ENCODE data around the gene PAK6.

Gene PAK6

DNA sequence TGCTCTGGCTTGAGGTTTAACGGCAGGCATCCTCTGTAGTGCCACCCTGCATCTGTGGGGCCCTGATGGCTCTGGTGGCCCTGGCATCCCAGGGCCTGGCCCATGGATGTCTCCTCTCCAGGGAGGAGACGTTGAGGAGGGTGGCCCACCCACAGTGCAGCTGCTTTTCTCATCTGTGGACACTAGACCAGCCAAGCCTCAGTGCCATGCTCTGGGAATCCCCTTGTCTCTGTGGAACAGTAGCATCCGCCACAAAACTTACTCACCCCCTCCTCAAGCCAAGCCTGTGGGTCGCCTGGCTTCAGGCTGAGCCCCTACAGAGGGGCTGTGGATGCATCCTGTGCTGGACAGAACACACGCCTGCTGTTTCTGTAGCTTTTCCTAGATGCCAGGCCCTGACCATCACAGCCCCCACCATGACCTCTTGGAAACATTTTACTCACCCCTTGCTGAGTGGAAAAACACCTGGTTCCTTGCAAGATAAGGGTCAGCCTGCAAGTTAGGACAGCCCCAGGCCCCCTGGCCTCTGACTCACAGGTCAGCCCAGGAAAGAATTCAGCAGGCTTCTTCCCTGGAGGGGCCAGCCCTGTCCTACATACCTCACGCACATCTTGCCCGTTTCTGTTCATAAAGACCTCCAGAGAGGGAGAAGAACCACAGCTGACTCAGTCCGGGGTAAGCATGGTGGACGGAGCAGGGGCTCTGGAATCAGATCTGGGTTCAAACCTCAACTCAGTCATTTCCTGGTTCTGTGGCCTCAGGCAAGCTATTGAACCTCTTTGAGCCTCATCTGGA is 19.0 kb downstream of the PAK6 start:
- no peak for DNase-seq

DNA sequence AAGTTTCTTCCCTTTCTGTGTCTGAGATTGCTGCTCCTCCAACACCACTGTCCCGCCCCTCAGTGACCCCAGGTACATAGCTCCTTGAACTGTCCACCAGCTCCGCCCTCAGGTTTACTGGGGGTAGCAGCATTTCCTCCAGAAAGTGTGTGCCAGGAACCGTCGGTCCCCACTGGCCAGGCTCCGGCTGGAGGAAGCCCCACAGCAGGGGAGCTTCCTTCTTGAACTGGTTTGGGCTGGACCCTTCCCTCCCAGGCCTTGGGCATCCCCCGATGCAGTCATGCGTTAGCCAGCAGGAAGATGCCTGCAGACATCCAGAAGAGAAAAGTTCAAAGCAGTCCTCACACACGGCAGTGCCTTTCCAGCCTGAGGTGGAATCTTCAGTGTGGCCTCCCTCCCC is 19.7 kb downstream of the PAK6 start:
- no peak for DNase-seq

DNA sequence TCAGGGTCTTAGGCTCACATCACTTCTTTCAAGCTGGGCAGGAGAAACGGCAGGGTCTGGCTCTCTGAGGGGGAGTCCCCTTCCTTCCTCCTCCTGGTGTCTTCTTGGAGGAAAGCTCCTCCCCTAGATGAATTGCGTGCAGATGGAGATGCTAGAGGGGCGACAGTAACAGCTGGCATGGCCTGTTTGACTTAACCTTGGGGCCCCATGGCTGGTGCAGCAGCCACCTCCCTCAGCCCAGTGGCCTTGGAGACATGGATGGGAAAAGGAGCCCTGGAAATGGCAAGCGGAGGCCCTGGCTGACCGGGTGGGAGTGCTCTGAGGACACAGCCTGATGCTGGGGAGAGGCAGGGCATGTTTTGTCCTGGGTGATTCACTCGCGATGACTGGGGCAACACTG is 20.2 kb downstream of the PAK6 start:
- DNase-seq: no peak

DNA sequence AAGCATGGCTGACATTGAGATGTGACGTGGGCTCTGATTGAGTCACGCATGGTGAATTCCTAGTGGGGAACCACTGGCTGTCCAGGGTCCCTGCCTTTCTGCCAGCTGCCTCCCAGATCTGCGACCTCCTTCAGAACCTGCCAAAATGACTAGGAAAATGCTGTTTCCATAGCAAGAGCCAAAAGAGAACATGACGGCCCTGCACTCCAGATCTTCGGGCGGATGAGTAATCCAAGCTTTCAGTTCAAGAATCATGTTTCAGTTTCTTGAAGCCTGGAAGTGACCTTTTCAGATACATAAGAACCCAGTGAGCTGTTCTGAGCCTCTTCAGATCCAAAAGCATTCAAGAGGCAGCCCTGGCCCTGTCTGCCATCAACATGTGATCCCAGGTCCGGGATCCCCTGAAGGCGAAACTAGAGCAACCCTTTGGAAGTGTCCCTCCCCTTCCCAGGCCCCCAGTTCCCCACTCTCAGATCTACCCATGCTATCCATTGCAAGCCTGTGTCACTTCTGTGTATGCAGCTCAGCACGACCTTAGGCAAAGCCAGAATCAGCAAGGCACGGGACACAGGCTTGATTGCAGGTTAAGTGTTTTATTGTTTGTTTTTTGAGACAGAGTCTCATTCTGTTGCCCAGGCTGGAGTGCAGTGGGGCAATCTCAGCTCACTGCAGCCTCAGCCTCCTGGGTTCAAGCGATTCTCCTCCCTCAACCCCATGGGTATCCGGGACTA is 24.3 kb downstream of the PAK6 start:
- DNase-seq: no peak

DNA sequence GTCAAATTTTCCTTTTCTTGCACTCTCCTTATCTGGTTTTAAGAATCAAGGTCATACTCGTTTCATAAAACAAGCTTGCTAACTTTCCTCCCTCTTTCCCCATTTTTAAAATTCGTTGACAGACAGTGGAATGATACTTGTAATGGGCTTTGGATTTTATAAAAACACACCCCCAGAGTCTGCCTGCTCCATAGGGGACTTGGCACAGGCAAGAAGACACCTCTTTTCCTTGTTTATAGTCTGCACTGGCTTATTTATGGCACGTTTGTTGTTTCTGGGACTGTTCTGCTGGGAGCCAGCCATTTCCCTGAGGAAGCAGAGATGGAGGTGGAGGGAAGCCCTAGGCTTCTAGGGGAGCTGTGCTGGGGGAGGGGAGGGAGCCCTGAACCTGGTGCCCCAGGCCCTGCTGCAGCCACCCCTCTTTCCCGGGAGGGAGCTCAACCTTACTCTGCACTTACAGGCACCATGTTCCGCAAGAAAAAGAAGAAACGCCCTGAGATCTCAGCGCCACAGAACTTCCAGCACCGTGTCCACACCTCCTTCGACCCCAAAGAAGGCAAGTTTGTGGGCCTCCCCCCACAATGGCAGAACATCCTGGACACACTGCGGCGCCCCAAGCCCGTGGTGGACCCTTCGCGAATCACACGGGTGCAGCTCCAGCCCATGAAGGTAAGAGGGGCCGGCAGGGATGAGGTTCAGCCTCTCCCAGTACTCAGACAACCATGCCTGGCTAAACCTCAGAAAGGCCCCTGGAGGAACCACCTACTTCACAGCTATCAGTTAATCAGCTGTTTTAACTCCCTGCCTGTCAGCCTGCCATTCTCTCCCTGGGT is 25.7 kb downstream of the PAK6 start:
- DNase-seq: no peak

DNA sequence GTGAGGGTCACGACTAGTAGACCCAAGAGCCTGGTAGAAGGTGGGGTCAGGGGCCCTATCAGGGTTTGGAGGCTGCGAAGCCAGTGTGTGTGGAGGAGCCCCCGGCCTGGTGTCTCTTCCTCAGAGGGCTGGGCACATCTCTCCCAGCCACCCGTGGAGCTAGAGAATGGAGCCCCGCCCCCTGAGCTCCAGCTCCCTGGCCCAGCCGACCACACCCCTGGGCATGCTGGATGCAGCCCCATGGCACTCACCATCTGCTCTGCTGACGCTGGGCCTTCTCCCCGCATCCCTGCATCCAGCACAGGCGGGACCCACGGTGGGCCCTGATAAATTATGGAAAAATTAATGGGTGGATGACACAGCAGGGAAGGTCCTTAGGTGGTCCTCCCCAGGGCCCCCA is 26.5 kb downstream of the PAK6 start:
- DNase-seq: no peak

DNA sequence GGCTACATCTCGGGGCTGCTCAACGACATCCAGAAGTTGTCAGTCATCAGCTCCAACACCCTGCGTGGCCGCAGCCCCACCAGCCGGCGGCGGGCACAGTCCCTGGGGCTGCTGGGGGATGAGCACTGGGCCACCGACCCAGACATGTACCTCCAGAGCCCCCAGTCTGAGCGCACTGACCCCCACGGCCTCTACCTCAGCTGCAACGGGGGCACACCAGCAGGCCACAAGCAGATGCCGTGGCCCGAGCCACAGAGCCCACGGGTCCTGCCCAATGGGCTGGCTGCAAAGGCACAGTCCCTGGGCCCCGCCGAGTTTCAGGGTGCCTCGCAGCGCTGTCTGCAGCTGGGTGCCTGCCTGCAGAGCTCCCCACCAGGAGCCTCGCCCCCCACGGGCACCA is 27.0 kb downstream of the PAK6 start:
- no peak for DNase-seq

DNA sequence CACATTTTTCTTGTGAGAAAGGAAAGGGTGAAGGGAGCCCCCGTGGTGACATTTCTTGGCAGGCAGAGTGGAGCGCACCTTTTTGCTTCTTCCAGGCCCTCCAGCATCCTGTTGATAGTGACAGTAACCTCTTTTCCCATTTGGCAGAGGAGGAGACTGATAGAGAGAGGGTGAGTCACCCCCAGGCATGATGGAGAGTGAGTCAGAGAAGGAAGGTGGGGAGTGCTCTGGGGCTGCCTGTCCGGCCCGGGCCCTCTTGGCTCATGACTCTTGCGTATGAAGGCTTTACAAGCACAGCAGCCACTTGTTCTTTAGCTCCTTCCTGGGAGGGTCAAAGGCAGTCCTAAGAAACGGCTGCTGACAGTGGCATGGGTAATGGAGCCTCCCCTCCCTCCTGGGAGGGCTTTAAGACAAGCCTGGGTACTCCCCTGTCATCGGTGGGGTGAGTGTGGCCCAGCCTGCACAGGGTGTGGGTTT is 28.0 kb downstream of the PAK6 start:
- no peak for DNase-seq

DNA sequence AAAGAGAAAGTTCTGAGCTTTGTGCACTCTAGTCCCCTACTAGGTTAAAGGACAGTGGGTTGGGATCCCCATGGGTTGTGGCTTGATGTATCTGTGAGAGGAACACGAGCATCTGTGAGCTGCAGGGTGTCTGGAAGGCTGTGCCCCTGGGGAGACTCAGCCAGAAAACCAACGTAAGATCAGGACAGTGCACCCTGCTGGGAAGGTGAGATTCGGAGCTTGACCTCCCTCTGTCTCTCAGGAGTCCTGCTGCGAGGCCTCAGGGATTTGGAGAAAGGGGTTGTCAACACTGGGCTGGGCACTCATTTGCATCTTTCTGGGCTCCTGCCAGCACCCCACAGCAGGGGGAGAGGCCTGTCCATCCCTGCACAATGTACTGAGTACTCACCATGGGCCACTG is 28.8 kb downstream of the PAK6 start:
- no peak for DNase-seq

DNA sequence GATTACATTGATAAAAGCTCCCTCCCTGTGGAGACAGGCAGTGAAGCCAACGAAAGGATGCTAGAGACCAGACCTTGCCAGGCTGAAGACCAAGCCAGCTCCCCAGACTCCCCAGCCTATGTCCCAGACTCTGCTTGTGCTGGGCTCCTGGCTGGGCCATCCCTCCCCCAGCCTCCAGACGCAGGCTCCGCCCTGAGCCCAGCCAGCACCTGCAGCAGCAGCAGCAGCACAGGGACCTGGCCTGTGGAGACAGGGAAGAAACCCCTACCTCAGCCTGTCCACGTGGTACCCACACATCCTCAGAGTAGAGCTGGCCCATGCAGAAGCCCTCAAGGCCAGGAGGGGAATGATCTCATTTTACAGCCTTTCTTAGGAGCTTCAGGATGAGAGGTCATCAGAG is 30.7 kb downstream of the PAK6 start:
- no peak for DNase-seq

DNA sequence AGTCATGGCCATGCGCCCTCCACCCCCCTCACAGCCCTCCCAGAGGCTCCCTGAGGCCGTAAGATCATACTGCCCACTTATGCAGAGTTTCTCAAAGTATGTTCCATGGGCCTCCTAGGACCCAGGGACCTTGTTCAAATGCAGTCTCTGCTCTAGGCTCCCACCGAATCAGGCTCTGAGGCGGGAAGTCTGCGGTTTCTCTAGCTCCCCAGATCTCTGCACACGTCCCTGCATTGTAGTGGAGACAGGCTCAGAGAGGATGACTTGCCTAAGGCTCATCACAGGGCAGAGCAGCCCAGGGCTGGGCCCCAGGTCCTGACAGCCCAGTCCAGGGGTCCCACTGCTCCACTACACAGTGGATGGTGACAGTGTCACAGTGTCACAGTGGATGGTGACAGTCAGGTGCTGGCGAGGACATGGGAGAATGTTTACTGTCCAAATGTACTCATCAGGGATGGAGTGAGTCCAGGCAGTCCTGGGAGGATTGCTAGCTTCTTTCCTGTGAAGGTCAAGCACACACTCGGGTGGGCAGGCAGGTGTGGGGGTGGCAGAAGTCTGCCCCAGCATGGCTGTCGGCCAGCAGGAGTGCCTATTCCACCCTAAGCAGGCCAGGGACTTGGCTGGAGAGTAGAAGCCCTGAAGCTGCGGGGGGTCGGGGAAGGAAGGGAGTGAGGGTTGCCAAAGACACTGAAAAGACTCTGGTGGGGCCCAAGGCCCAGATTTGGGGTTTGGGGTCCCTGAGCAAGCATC is 31.6 kb downstream of the PAK6 start:
- no peak for DNase-seq

DNA sequence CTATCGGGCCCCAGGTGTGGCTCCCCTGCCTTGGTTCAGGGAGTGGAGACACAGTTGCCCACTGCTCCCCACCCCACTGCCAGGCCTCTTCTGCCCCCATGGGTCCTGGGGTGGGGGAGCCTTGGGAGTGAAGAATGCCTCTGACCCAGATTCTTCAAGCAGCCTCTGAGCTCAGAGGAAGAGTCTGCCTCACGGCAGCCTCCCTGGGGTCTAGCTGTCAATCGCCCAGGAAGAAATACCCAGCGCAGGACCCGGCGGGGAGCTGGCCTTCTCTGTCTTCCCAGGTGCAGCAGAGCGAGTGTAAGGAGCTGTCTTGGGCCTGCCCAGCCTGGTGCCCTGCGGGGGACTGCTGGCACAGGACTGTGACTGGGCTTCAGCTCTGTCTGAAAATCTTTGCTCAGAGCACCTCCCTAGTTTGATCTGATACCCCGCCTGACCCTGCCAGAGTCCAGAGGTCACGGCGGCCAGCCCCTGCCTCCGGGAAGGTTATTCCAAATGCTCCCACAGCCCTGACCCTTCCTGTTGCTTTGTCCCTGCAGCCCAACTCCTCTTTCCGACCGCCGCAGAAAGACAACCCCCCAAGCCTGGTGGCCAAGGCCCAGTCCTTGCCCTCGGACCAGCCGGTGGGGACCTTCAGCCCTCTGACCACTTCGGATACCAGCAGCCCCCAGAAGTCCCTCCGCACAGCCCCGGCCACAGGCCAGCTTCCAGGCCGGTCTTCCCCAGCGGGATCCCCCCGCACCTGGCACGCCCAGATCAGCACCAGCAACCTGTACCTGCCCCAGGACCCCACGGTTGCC is 33.0 kb downstream of the PAK6 start:
- no peak for DNase-seq

DNA sequence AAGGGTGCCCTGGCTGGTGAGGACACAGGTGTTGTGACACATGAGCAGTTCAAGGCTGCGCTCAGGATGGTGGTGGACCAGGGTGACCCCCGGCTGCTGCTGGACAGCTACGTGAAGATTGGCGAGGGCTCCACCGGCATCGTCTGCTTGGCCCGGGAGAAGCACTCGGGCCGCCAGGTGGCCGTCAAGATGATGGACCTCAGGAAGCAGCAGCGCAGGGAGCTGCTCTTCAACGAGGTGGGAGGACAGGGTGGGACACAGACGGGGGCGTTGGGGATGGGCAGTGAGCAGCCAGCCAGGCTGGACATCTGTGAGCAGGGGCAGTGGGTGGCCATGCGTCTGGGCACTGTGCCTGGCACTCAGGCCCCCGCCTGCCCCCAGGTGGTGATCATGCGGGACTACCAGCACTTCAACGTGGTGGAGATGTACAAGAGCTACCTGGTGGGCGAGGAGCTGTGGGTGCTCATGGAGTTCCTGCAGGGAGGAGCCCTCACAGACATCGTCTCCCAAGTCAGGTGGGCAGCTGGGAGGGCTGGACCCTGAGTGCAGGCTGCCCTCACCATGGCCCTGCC is 33.7 kb downstream of the PAK6 start:
- no peak for DNase-seq

DNA sequence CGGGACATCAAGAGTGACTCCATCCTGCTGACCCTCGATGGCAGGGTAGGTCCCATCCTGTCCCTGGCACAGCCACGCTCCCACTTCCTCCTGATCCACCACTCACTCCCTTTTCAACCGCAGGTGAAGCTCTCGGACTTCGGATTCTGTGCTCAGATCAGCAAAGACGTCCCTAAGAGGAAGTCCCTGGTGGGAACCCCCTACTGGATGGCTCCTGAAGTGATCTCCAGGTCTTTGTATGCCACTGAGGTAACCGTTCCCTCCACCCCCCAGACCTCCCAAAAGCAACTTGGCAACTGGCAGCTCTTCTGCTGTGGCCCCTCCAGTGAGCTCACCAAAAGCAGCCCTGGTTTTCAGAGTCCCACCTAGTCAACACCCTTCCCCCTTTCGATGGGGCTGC is 34.6 kb downstream of the PAK6 start:
- no peak for DNase-seq

DNA sequence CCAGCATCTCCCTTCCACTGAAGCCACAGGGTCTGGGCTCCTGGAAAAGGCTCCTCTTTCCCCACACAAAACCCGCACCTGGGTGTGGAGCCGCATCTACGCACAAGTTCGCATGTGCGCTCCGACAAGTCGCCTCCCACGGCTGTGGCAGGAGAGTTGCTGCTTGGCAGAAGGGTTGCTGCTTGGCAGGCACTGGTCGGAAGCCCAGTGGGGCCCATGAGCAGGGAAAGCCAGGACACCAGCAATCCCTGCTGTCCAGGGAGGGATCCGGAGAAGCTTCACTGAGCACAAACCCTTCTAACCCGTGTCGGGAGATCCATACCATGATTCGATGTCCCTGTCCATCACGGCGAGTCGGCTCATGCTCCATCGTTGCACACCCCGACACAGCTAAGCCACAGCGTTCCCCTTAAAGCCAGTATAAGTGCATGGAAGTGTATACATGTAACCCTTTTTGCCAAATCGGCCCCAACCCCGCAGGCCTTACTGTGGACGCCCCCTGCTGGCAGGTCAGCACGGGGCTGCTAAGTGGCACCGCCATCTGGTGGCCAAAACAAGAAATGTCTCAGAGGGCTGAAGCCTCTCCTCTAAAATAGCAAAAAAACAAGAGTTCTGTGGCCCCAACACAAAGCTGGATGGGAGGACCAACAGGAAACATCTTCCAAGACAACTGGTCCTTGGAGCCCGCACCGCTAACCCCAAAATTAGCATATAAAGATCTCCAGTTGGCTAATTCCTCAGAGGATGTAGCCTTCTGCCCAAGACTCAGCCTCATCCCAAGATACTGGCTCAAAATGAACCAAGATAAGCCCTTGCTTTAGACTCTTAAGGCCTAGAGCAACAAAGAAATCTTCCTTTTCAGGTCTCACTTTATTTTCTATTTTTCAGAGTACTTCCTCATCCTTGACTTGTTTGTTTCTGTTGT is 35.7 kb downstream of the PAK6 start:
- DNase-seq: no peak

DNA sequence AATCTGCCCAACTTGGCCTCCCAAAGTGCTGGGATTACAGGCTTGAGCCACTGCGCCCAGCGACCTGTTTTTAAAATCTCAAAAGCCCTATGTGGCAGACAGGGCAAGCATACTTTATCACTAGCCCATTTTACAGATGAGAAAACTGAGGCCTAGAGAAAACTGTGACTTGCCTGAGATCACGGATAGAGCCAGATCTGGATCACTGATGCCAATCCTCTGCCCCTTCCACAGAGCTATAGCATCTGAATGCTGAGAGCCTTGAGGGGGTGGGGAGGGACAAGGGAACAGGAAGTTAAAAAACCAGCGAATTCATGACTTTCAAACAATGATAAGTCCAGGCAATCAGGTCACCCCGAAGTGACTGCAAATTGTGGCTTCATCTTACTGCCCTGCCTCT is 36.7 kb downstream of the PAK6 start:
- no peak for DNase-seq

DNA sequence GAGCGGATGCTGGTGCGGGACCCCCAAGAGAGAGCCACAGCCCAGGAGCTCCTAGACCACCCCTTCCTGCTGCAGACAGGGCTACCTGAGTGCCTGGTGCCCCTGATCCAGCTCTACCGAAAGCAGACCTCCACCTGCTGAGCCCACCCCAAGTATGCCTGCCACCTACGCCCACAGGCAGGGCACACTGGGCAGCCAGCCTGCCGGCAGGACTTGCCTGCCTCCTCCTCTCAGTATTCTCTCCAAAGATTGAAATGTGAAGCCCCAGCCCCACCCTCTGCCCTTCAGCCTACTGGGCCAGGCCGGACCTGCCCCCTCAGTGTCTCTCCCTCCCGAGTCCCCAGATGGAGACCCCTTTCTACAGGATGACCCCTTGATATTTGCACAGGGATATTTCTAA is 37.1 kb downstream of the PAK6 start:
- no peak for DNase-seq

DNA sequence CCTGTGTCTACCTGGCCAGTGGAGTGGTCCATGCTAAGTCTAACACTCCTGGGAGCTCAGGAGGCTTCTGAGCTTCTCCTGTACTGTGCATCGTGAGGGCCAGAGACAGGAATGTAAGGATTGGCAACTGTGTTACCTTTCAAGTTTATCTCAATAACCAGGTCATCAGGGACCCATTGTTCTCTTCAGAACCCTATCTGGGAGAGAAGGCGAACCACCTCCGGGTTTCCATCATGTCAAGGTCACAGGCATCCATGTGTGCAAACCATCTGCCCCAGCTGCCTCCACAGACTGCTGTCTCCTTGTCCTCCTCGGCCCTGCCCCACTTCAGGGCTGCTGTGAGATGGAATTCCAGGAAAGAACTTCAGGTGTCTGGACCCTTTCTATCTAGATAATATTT is 38.1 kb downstream of the PAK6 start:
- no peak for DNase-seq

DNA sequence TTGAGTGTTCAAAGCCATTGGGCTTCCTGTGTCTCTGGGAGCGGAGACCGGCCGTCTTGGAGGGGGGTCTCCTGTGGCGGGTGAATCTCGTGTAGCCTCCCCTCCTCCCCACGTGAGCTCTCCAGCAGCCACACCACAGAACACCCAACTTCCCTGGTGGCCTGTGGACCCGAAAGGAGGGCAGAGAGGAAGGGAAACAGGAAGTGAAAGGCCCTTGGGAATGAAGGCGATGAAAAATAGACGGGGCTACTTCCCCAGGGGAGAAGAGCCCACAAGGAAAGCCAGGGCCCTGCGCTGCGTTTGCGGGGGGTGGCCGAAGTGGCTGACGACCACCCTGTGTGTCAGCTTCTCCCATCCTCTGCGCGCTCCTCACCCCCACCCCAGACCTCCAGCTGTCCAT is 38.6 kb downstream of the PAK6 start:
- no peak for DNase-seq

DNA sequence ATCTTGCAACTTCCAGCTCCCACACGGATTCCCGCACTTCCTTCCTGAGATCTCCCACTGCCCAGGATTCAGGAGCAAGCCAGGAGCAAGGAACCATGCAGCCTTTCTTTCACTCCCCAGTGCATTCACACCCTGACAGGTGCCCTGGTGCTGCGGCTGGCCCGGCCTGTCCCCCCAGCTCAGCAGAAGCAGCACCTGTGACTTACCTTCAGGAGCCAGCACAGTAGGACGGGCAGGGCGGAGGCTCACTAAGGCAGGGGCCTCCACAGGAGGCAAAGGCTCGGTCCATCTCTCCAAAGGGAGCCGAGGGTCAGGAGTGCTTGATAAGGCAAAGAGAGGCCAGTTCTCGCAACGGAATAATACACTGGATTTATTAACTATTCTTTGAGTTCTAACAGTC is 39.2 kb downstream of the PAK6 start:
- DNase-seq: no peak
